Measurements from ENCODE around the gene ZNF778. TPM values are rescaled to one million over a fixed set of nuclear protein-coding genes. Genes with fewer than 3 reads are reported as not detected.

Gene ZNF778
- total and polyA plus RNA-seq, 2 of the 13 experiments (the other 11 are each of a cell fraction or from before 2014, with no cell fraction given): 3.8 to 7.2 TPM

- TF ChIP-seq NR2F2 (IDR thresholded peaks at IDR 0.05; ENCODE audit: borderline replicate concordance, low read depth) (0 out of 2 replicates have a peak, but pooled peaks have one; percentile 14), ZBTB8A (CRISPR knock-in tag; IDR thresholded peaks at IDR 0.05; ENCODE audit: borderline replicate concordance, low read depth) (no peak), BRF2 (CRISPR knock-in tag; IDR thresholded peaks at IDR 0.05) (no peak; the same call in 1 of the 2 replicates), PHF20 (CRISPR knock-in tag; IDR thresholded peaks at IDR 0.05) (peak; percentile 96), PRDM10 (CRISPR knock-in tag; IDR thresholded peaks at IDR 0.05; ENCODE audit: low read depth) (no peak), ZNF124 (CRISPR knock-in tag; IDR thresholded peaks at IDR 0.05) (peak; percentile 73; the same call in 1 of the 2 replicates), ZSCAN31 (CRISPR knock-in tag; IDR thresholded peaks at IDR 0.05; ENCODE audit: low read depth) (peak; percentile 96), ZNF503 (CRISPR knock-in tag; IDR thresholded peaks at IDR 0.05) (peak; percentile 79), KDM4B (CRISPR knock-in tag; IDR thresholded peaks at IDR 0.05) (peak; percentile 55; the same call in 1 of the 2 replicates), FOXP4 (CRISPR knock-in tag; IDR thresholded peaks at IDR 0.05) (peak; percentile 48), RFX1 (IDR thresholded peaks at IDR 0.05) (no peak), PAX8 (CRISPR knock-in tag; IDR thresholded peaks at IDR 0.05; ENCODE audit: borderline replicate concordance) (no peak), TAF1 (CRISPR knock-in tag; IDR thresholded peaks at IDR 0.05) (peak; percentile 94), IRF2 (CRISPR knock-in tag; IDR thresholded peaks at IDR 0.05) (peak; percentile 84), XRCC5 (optimal IDR thresholded peaks at IDR 0.05; ENCODE audit: low read length) (peak; percentile 22), NFYB (CRISPR knock-in tag; IDR thresholded peaks at IDR 0.05) (no peak), KMT2A (CRISPR knock-in tag; IDR thresholded peaks at IDR 0.05) (peak; percentile 86; the same call in 1 of the 2 replicates), ZNF501 (CRISPR knock-in tag; IDR thresholded peaks at IDR 0.05) (peak; percentile 77), XBP1 (CRISPR knock-in tag; IDR thresholded peaks at IDR 0.05) (no peak), BHLHE40 (IDR thresholded peaks at IDR 0.05; ENCODE audit: low read length) (no peak; the same call in 1 of the 2 replicates)
Observed at GRCh38 chr16:89241187-89242007, 23.9 kb downstream of the ZNF778 start (continued).

All from HepG2 (cell line).